H9 (cell line): ENCODE data around the gene CCDC12. TPM values are rescaled to one million over a fixed set of nuclear protein-coding genes. Genes with fewer than 3 reads are reported as not detected.

Experiments used
- DNase-seq: peaks from one replicate; pipeline ENCODE4 v3.0.0-alpha.2; 2017
- H2AFZ ChIP-seq: one replicate; pipeline ENCODE4 v1.6.1; 2013; ENCODE audit warnings: mild to moderate bottlenecking, low read length, control low read depth, moderate library complexity
- H2AK5ac ChIP-seq: 2 replicates; pipeline ENCODE4 v1.6.1; 2013; ENCODE audit warnings: low read length, control low read depth, mixed read lengths; ENCODE audit not compliant: insufficient read length
- H2BK120ac ChIP-seq: one replicate; pipeline ENCODE4 v1.6.1; 2013; ENCODE audit warnings: low read depth, mild to moderate bottlenecking, low read length, control low read depth, inconsistent platforms; ENCODE audit not compliant: poor library complexity, severe bottlenecking
- H2BK12ac ChIP-seq: 2 replicates; pipeline ENCODE4 v1.6.1; 2013; ENCODE audit warnings: low read length, control low read depth, mixed read lengths, low read depth; ENCODE audit not compliant: insufficient read length
- H2BK15ac ChIP-seq: 2 replicates; pipeline ENCODE4 v1.6.1; 2013; ENCODE audit warnings: low read depth, low read length, control low read depth
- H2BK20ac ChIP-seq: one replicate; pipeline ENCODE4 v1.6.1; 2013; ENCODE audit warnings: low read depth, mild to moderate bottlenecking, low read length, control low read depth, inconsistent platforms; ENCODE audit not compliant: poor library complexity, severe bottlenecking
- H2BK5ac ChIP-seq: 2 replicates; pipeline ENCODE4 v1.6.1; 2013; ENCODE audit warnings: low read length, control low read depth, mixed read lengths; ENCODE audit not compliant: insufficient read length
- H3K14ac ChIP-seq: 2 replicates; pipeline ENCODE4 v1.6.1; 2013; ENCODE audit warnings: low read length, control low read depth; ENCODE audit not compliant: insufficient read depth
- H3K18ac ChIP-seq: 2 replicates; pipeline ENCODE4 v1.6.1; 2013; ENCODE audit warnings: low read depth, mild to moderate bottlenecking, mixed read lengths, low read length, control low read depth; ENCODE audit not compliant: insufficient read length
- H3K23ac ChIP-seq: 2 replicates; pipeline ENCODE4 v1.6.1; 2013; ENCODE audit warnings: low read length, control low read depth, mixed read lengths, low read depth; ENCODE audit not compliant: insufficient read length
- H3K23me2 ChIP-seq: 2 replicates; pipeline ENCODE4 v1.6.1; 2013; ENCODE audit warnings: low read depth, mild to moderate bottlenecking, mixed read lengths, low read length, control low read depth; ENCODE audit not compliant: insufficient read length, poor library complexity, severe bottlenecking
- H3K27ac ChIP-seq: 2 replicates; pipeline ENCODE4 v1.5.1; 2013; ENCODE audit warnings: low read length, control low read depth, mixed read lengths, low read depth; ENCODE audit not compliant: insufficient read length
- H3K27me3 ChIP-seq: 2 replicates; pipeline ENCODE4 v1.6.1; 2013; ENCODE audit warnings: low read length, control low read depth, inconsistent platforms; ENCODE audit not compliant: insufficient read depth
- H3K4ac ChIP-seq: 2 replicates; pipeline ENCODE4 v1.6.1; 2013; ENCODE audit warnings: low read depth, mild to moderate bottlenecking, control low read depth, inconsistent platforms, low read length, moderate library complexity
- H3K4me1 ChIP-seq: 2 replicates; pipeline ENCODE4 v1.6.1; 2013; ENCODE audit warnings: low read length, control low read depth, inconsistent platforms; ENCODE audit not compliant: insufficient read depth
- H3K4me2 ChIP-seq: 2 replicates; pipeline ENCODE4 v1.6.1; 2013; ENCODE audit warnings: low read length, control low read depth, mixed read lengths; ENCODE audit not compliant: insufficient read length, insufficient read depth
- H3K56ac ChIP-seq: 2 replicates; pipeline ENCODE4 v1.6.1; 2013; ENCODE audit warnings: low read depth, mild to moderate bottlenecking, mixed read lengths, low read length, control low read depth; ENCODE audit not compliant: insufficient read length
- H3K79me1 ChIP-seq: 2 replicates; pipeline ENCODE4 v1.6.1; 2013; ENCODE audit warnings: low read depth, mild to moderate bottlenecking, moderate library complexity, low read length, control low read depth, inconsistent platforms; ENCODE audit not compliant: insufficient read depth, poor library complexity, severe bottlenecking
- H3K79me2 ChIP-seq: 2 replicates; pipeline ENCODE4 v1.6.1; 2013; ENCODE audit warnings: low read length, control low read depth, inconsistent platforms; ENCODE audit not compliant: insufficient read depth
- H3K9ac ChIP-seq: 2 replicates; pipeline ENCODE4 v1.6.1; 2013; ENCODE audit warnings: low read length, control low read depth, mixed read lengths; ENCODE audit not compliant: insufficient read length; ENCODE audit errors: extremely low read depth
- H3K9me3 ChIP-seq: one replicate; pipeline ENCODE4 v1.6.1; 2013; ENCODE audit warnings: low read depth, low read length, inconsistent platforms; ENCODE audit not compliant: control insufficient read depth
- H3T11ph ChIP-seq: one replicate; pipeline ENCODE4 v1.6.1; 2013; ENCODE audit warnings: mild to moderate bottlenecking, low read length, control low read depth, inconsistent platforms
- H4K20me1 ChIP-seq: one replicate; pipeline ENCODE4 v1.6.1; 2013; ENCODE audit not compliant: control insufficient read depth, insufficient read length, insufficient read depth
- H4K5ac ChIP-seq: 2 replicates; pipeline ENCODE4 v1.6.1; 2013; ENCODE audit warnings: low read depth, mild to moderate bottlenecking, mixed read lengths, low read length, control low read depth; ENCODE audit not compliant: insufficient read length
- H4K8ac ChIP-seq: replicated peaks from 2 replicates; pipeline ENCODE4 v1.6.1; 2013; ENCODE audit warnings: low read length, control low read depth, mixed read lengths, low read depth; ENCODE audit not compliant: insufficient read length
- H4K91ac ChIP-seq: 2 replicates; pipeline ENCODE4 v1.6.1; 2013; ENCODE audit warnings: low read depth, mild to moderate bottlenecking, moderate library complexity, mixed read lengths, low read length, control low read depth; ENCODE audit not compliant: insufficient read length
- H3K27ac Mint-ChIP-seq, 3 experiments: 2 replicates in 2 of 3; 3 replicates in 1 of 3; pipeline ENCODE4 v1.8.0; 2020 to 2021; ENCODE audit warnings: mixed read lengths in 3 of 3, mild to moderate bottlenecking in 1 of 3, moderate library complexity in 1 of 3
- H3K27me3 Mint-ChIP-seq: 2 replicates; pipeline ENCODE4 v1.8.0; 2021; ENCODE audit warnings: low read depth, mild to moderate bottlenecking, moderate library complexity, mixed read lengths
- H3K36me3 Mint-ChIP-seq, 3 experiments: 2 replicates in 2 of 3; 3 replicates in 1 of 3; pipeline ENCODE4 v1.8.0; 2020 to 2021; ENCODE audit warnings: low read depth in 3 of 3, mixed read lengths in 3 of 3; ENCODE audit not compliant: insufficient read depth in 1 of 3
- H3K4me1 Mint-ChIP-seq, 2 experiments: 2 replicates each; pipeline ENCODE4 v1.8.0; 2020; ENCODE audit warnings: mixed read lengths in 2 of 2
- H3K4me3 Mint-ChIP-seq, 2 experiments: 2 replicates in 1 of 2; 3 replicates in 1 of 2; pipeline ENCODE4 v1.8.0; 2020 to 2021; ENCODE audit warnings: mild to moderate bottlenecking in 2 of 2, mixed read lengths in 2 of 2, moderate library complexity in 1 of 2
- H3K9me3 Mint-ChIP-seq, 2 experiments: 2 replicates in 1 of 2; 3 replicates in 1 of 2; pipeline ENCODE4 v1.8.0; 2020; ENCODE audit warnings: mild to moderate bottlenecking in 2 of 2, mixed read lengths in 2 of 2, moderate library complexity in 1 of 2
- WGBS: extraction: QIAGEN DNeasy Blood & Tissue Kit; methylation state at CpG from one replicate; pipeline ENCODE4 v1.1.7; 2013; ENCODE audit warnings: missing lambda C conversion rate, low lambda C conversion rate, mixed read lengths; ENCODE audit not compliant: insufficient read length; ENCODE audit errors: extremely low coverage; 5-methylcytosine and 5-hydroxymethylcytosine counted together
- total RNA-seq: library from RNA; stranded (reverse); gene quantifications from 2 replicates; pipeline ENCODE4 v1.2.1, GENCODE V29; 2021
- TF ChIP-seq, protein P1 (sequence below): fragments of 200-600 bp; sonication (generic); conservative IDR thresholded peaks from 3 replicates; pipeline ENCODE4 v1.8.0; 2021; ENCODE audit warnings: antibody characterized with exemption, mild to moderate bottlenecking

The CCDC12 gene
- total RNA-seq, 1 experiment from 2014 or later = 54.0 TPM

GRCh38 chr3:46896386-46896785 is 80.2 kb downstream of the CCDC12 start:
- Mint-ChIP-seq H3K36me3 (no peaks in the 10 kb centered on the region), H3K27ac (no peak overlapping the region), H3K9me3 (no peaks in the 10 kb centered on the region; a peak in 1 of 5 replicates), H3K4me1 (peaks cover 7 to 13% of the 10 kb centered on the region in 2 experiments), H3K27me3 (peaks cover 51% of the 10 kb centered on the region), H3K4me3 (no peak overlapping the region)
- Histone ChIP-seq H2BK15ac (no peak overlapping the region), H4K5ac (no peak overlapping the region), H4K8ac (no peak overlapping the region), H3K23me2 (peaks cover 8% of the 10 kb centered on the region), H3K4ac (no peak overlapping the region), H2AFZ (no peak overlapping the region), H2BK12ac (no peak overlapping the region), H3K56ac (no peak overlapping the region), H3T11ph (no peak overlapping the region), H3K4me1 (no peaks in the 10 kb centered on the region; the same call in 1 of the 2 replicates), H3K9ac (no peak overlapping the region), H4K20me1 (no peaks in the 10 kb centered on the region), H3K18ac (no peak overlapping the region), H2BK120ac (no peak overlapping the region), H3K4me2 (no peak overlapping the region), H2BK5ac (no peak overlapping the region), H3K23ac (no peak overlapping the region), H3K9me3 (no peaks in the 10 kb centered on the region), H3K79me2 (no peaks in the 10 kb centered on the region), H3K27ac (no peak overlapping the region), H2BK20ac (no peak overlapping the region), H3K79me1 (no peaks in the 10 kb centered on the region), H2AK5ac (no peak overlapping the region), H4K91ac (no peak overlapping the region), H3K27me3 (peaks cover 8% of the 10 kb centered on the region; the same call in 1 of the 2 replicates), H3K14ac (no peak overlapping the region)
- TF ChIP-seq, protein P1, sequence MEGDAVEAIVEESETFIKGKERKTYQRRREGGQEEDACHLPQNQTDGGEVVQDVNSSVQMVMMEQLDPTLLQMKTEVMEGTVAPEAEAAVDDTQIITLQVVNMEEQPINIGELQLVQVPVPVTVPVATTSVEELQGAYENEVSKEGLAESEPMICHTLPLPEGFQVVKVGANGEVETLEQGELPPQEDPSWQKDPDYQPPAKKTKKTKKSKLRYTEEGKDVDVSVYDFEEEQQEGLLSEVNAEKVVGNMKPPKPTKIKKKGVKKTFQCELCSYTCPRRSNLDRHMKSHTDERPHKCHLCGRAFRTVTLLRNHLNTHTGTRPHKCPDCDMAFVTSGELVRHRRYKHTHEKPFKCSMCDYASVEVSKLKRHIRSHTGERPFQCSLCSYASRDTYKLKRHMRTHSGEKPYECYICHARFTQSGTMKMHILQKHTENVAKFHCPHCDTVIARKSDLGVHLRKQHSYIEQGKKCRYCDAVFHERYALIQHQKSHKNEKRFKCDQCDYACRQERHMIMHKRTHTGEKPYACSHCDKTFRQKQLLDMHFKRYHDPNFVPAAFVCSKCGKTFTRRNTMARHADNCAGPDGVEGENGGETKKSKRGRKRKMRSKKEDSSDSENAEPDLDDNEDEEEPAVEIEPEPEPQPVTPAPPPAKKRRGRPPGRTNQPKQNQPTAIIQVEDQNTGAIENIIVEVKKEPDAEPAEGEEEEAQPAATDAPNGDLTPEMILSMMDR = no peak
- no peak for DNase-seq
- WGBS = no CpG with 5 or more reads among the region's 5 CpGs
